Esophagus squamous epithelium (tissue), 5 donors: Measurements from ENCODE around the gene LNPEP. TPM values are rescaled to one million over a fixed set of nuclear protein-coding genes. Genes with fewer than 3 reads are reported as not detected.

Source experiments
- DNase-seq: peaks from one replicate; lab custom pipeline; 2025; lab: John Stamatoyannopoulos, UW
- H3K27ac ChIP-seq, 4 donors: fragments of 200-600 bp; sonication (generic); one replicate each; pipeline ENCODE4 v1.5.1; 2016 to 2019; ENCODE audit warnings: mild to moderate bottlenecking in 1 of 4
- H3K27me3 ChIP-seq, 4 donors: fragments of 200-600 bp; sonication (generic); 1 replicate in 3 of 4; 2 replicates in 1 of 4; pipeline versions ENCODE4 v1.5.1 to v1.6.0; 2017 to 2021; ENCODE audit warnings: antibody characterized with exemption in 1 of 4
- H3K36me3 ChIP-seq, 3 donors: fragments of 200-600 bp; sonication (generic); one replicate each; pipeline ENCODE4 v1.5.1; 2016 to 2019
- H3K4me1 ChIP-seq, 3 donors: fragments of 200-600 bp; sonication (generic); one replicate each; pipeline ENCODE4 v1.5.1; 2017 to 2019
- H3K4me3 ChIP-seq, 4 donors: fragments of 200-600 bp; sonication (generic); 1 replicate in 3 of 4; 2 replicates in 1 of 4; pipeline ENCODE4 v1.5.1; 2016 to 2019; ENCODE audit warnings: mild to moderate bottlenecking in 2 of 4, moderate library complexity in 1 of 4
- H3K9me3 ChIP-seq, 3 donors: fragments of 200-600 bp; sonication (generic); one replicate each; pipeline ENCODE4 v1.5.1; 2016 to 2019
- POLR2A ChIP-seq, 4 donors: fragments of 450-650 bp; IDR thresholded peaks; one replicate each; pipeline ENCODE4 v1.6.1; 2017; ENCODE audit warnings: antibody characterized with exemption in 4 of 4, mild to moderate bottlenecking in 4 of 4, moderate library complexity in 3 of 4
- WGBS, 2 donors: methylation state at CpG; one replicate each; pipeline ENCODE4 v1.1.5; 2018; 5-methylcytosine and 5-hydroxymethylcytosine counted together
- intact Hi-C: fragments of 100-400 bp; cut with DNase I; formaldehyde crosslinking; loops from one replicate; pipeline ENCODE4 v1.15.0; 2022
- total RNA-seq, 4 donors: library from RNA; depleted of rRNA; stranded (reverse); fragments of >200 nt; gene quantifications; one replicate each; pipeline ENCODE4 v1.1.0, GENCODE V29; 2016
- TF ChIP-seq, protein P1 (sequence below), 6 experiments: fragments of 450-650 bp in 4 of 6; fragments of 200-600 bp in 2 of 6; sonication (generic) in 2 of 6; IDR thresholded peaks; one replicate each; pipeline ENCODE4 v1.5.1; 2016 to 2019; ENCODE audit warnings: antibody characterized with exemption in 6 of 6, mild to moderate bottlenecking in 4 of 6, moderate library complexity in 4 of 6
- donor health status: DM: yes; HTN: yes; CAD: no.

The LNPEP gene
- total RNA-seq, 4 donors from 2014 or later, result 32.0 to 48.1 (median 36.0) TPM

- no peak overlapping the region for H3K27ac ChIP-seq
- no peak for DNase-seq
- TF ChIP-seq POLR2A (IDR thresholded peaks at IDR 0.05), result no peak
- TF ChIP-seq, protein P1, sequence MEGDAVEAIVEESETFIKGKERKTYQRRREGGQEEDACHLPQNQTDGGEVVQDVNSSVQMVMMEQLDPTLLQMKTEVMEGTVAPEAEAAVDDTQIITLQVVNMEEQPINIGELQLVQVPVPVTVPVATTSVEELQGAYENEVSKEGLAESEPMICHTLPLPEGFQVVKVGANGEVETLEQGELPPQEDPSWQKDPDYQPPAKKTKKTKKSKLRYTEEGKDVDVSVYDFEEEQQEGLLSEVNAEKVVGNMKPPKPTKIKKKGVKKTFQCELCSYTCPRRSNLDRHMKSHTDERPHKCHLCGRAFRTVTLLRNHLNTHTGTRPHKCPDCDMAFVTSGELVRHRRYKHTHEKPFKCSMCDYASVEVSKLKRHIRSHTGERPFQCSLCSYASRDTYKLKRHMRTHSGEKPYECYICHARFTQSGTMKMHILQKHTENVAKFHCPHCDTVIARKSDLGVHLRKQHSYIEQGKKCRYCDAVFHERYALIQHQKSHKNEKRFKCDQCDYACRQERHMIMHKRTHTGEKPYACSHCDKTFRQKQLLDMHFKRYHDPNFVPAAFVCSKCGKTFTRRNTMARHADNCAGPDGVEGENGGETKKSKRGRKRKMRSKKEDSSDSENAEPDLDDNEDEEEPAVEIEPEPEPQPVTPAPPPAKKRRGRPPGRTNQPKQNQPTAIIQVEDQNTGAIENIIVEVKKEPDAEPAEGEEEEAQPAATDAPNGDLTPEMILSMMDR (IDR thresholded peaks at IDR 0.05), result no peak
- no peaks in the 10 kb centered on the region for H3K9me3 ChIP-seq
- H3K4me1 ChIP-seq, result peaks cover 4 to 46% (median 14%) of the 10 kb centered on the region in 3 donors
- H3K4me3 ChIP-seq, result no peak overlapping the region
- H3K27me3 ChIP-seq, result no peaks in the 10 kb centered on the region
- H3K36me3 ChIP-seq, result no peaks in the 10 kb centered on the region
- WGBS, 2 donors, result 92 to 94% methylated on average over 3 to 4 of the region's 5 CpGs
- intact Hi-C loops, result no loop called here
Measured at GRCh38 chr5:96958977-96959376, 23.1 kb downstream of the LNPEP start.

DNA sequence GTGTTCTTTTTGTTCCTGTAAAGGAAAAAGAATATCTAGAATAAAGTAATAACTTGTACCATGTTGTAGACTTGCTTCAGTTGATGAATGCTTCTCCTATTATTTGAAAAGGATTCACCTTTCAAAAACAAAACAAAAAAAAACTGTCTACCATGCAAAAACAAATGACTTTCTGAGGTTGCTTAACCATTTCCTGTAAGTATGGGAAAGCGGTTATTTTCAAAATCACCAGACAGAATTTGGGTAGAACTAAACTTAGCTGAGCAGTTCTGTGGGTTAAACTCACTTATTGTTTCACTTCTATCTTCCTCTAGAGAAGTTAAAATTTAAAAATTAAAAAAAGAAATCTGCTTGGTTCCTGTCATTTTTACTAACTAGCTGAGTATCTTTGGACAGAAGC is 25.2 kb downstream of the LNPEP start:
- H3K27ac ChIP-seq, result no peak overlapping the region
- TF ChIP-seq, protein P1 (IDR thresholded peaks at IDR 0.05), result no peak
- TF ChIP-seq POLR2A (IDR thresholded peaks at IDR 0.05), result no peak
- peaks cover 4 to 44% (median 14%) of the 10 kb centered on the region in 3 donors for H3K4me1 ChIP-seq

DNA sequence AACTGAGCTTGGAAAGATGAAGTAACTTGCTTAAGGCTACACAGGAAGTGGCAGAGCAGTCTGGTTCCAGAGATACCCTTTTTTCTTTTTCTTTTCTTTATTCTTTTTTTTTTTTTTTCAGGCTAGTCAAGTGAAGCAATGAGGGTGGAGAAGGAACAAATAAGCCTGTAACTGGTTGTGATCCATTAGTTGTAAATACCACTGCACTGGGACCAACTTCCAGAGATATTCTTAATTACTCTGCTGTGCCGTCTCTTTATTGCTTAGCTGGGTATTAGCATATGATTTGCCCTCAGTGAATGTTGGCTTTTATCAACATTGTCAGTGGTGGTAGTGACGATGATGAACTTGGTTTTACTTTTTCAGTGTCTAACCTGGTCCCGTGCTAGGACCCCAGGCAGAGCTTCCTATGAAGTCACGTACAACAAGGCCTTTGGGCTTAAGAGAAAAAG is 26.7 kb downstream of the LNPEP start:
- Histone ChIP-seq H3K27ac (peak overlapping the region in 3 of 4 donors; percentile 33 to 49 (median 41)), H3K4me1 (peaks cover 4 to 41% (median 14%) of the 10 kb centered on the region in 3 donors), H3K9me3 (no peaks in the 10 kb centered on the region), H3K4me3 (no peak overlapping the region), H3K36me3 (no peaks in the 10 kb centered on the region), H3K27me3 (no peaks in the 10 kb centered on the region)
- intact Hi-C loops, result no loop called here
- no peak for DNase-seq
- 68 to 74% methylated on average over 2 to 4 of the region's 4 CpGs for WGBS, 2 donors
- TF ChIP-seq, protein P1 (IDR thresholded peaks at IDR 0.05), result no peak
- TF ChIP-seq POLR2A (IDR thresholded peaks at IDR 0.05), result no peak

More for the DNA sequence above, 25.2 kb downstream of the LNPEP start:
- no peak overlapping the region for H3K4me3 ChIP-seq
- no peak for DNase-seq
- H3K36me3 ChIP-seq, result no peaks in the 10 kb centered on the region
- H3K27me3 ChIP-seq, result no peaks in the 10 kb centered on the region
- intact Hi-C loops, result no loop called here
- 50 to 71% methylated on average over 1 of the region's 1 CpG for WGBS, 2 donors
- no peaks in the 10 kb centered on the region for H3K9me3 ChIP-seq

GRCh38 chr5:96963267-96963666 is 27.4 kb downstream of the LNPEP start:
- peaks cover 4 to 41% (median 17%) of the 10 kb centered on the region in 3 donors for H3K4me1 ChIP-seq
- DNase-seq, result no peak
- TF ChIP-seq, protein P1 (IDR thresholded peaks at IDR 0.05), result no peak
- TF ChIP-seq POLR2A (IDR thresholded peaks at IDR 0.05), result no peak
- H3K9me3 ChIP-seq, result no peaks in the 10 kb centered on the region
- 36 to 38% methylated on average over 2 to 3 of the region's 3 CpGs for WGBS, 2 donors
- peak overlapping the region in 3 of 4 donors; percentile 33 to 49 (median 41) for H3K27ac ChIP-seq
- H3K4me3 ChIP-seq, result no peak overlapping the region
- no peaks in the 10 kb centered on the region for H3K27me3 ChIP-seq
- intact Hi-C loops, result no loop called here
- no peaks in the 10 kb centered on the region for H3K36me3 ChIP-seq

DNA sequence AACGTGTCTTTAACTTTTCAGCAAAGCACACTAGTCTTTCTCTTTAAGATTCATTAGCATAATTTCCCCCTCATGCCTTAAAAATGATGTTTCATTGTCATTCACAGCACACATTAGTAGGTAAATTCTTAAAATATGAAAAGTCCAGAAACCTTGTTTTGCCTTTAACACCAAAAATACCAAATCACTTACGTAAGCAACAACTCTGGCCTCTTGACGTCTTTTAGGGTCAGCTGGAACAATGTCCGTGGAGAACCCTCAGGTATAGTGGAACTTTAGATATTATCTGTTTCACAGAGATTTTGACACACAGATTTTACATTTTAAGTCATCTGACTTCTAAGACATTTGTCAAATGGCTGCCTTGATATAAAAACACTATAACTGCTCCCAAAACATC is 30.9 kb downstream of the LNPEP start:
- TF ChIP-seq POLR2A (IDR thresholded peaks at IDR 0.05), result no peak
- TF ChIP-seq, protein P1 (IDR thresholded peaks at IDR 0.05), result no peak
- peaks cover 4 to 52% (median 29%) of the 10 kb centered on the region in 3 donors for H3K4me1 ChIP-seq
- intact Hi-C loops, result no loop called here

More for the DNA sequence above, 30.9 kb downstream of the LNPEP start:
- no peak overlapping the region for H3K27ac ChIP-seq
- no peak overlapping the region for H3K4me3 ChIP-seq
- DNase-seq, result no peak
- no peaks in the 10 kb centered on the region for H3K36me3 ChIP-seq
- H3K9me3 ChIP-seq, result no peaks in the 10 kb centered on the region
- WGBS, 2 donors, result 85 to 96% methylated on average over 4 of the region's 4 CpGs
- no peaks in the 10 kb centered on the region for H3K27me3 ChIP-seq
